Transverse colon (tissue), 4 donors: ENCODE results near the gene CAPN9. TPM values are rescaled to one million over a fixed set of nuclear protein-coding genes. Genes with fewer than 3 reads are reported as not detected.

ENCODE experiments used
- DNase-seq: peaks from one replicate; pipeline ENCODE4 v3.0.0-alpha.2; 2019
- H3K27ac ChIP-seq, 4 donors: fragments of 200-600 bp; sonication (generic); 2 replicates each; pipeline ENCODE4 v1.5.1; 2016 to 2018; ENCODE audit warnings: inconsistent platforms in 4 of 4
- H3K27me3 ChIP-seq: fragments of 200-600 bp; sonication (generic); 2 replicates; pipeline ENCODE4 v1.5.1; 2017; ENCODE audit warnings: inconsistent platforms
- H3K36me3 ChIP-seq, 4 donors: fragments of 200-600 bp; sonication (generic); 2 replicates each; pipeline ENCODE4 v1.5.1; 2017 to 2019; ENCODE audit warnings: inconsistent platforms in 4 of 4
- H3K4me1 ChIP-seq, 4 donors: fragments of 200-600 bp; sonication (generic); 2 replicates each; pipeline ENCODE4 v1.5.1; 2017 to 2020; ENCODE audit warnings: inconsistent platforms in 4 of 4
- H3K4me3 ChIP-seq, 4 donors: fragments of 200-600 bp; sonication (generic); 1 replicate in 1 of 4; 2 replicates in 3 of 4; pipeline versions ENCODE4 v1.5.1 to v1.6.1; 2017 to 2019; ENCODE audit warnings: inconsistent platforms in 4 of 4
- H3K9me3 ChIP-seq, 2 donors: fragments of 200-600 bp; sonication (generic); 2 replicates each; pipeline ENCODE4 v1.5.1; 2017 to 2019; ENCODE audit warnings: inconsistent platforms in 2 of 2
- EP300 ChIP-seq: sonication (generic); formaldehyde crosslinking; IDR thresholded peaks from one replicate; pipeline ENCODE4 v1.6.1; 2017; ENCODE audit warnings: antibody characterized with exemption, low read depth
- POLR2A ChIP-seq: fragments of 450-650 bp; IDR thresholded peaks from one replicate; pipeline ENCODE4 v1.6.1; 2016; ENCODE audit warnings: antibody characterized with exemption, mild to moderate bottlenecking, moderate library complexity
- POLR2AphosphoS5 ChIP-seq, 3 donors: sonication (generic); formaldehyde crosslinking; IDR thresholded peaks; one replicate each; pipeline ENCODE4 v1.6.1; 2016; ENCODE audit warnings: antibody characterized with exemption in 3 of 3
- WGBS, 2 donors: methylation state at CpG; one replicate each; pipeline ENCODE4 v1.1.5; 2018; ENCODE audit warnings: low coverage in 1 of 2; 5-methylcytosine and 5-hydroxymethylcytosine counted together
- in situ Hi-C, 4 donors: fragments of 200-750 bp; cut with MboI; loops; one replicate each; pipeline versions ENCODE4 v1.15.0 to v1.15.1; 2017; ENCODE audit warnings: low sequenced_read_pairs in 3 of 4, low pct_ligation_motif_present in 1 of 4, low pct_unique_long_range_greater_than_20kb in 1 of 4
- intact Hi-C: fragments of 100-400 bp; cut with DNase I; formaldehyde crosslinking; loops from one replicate; pipeline ENCODE4 v1.15.1; 2023; ENCODE audit warnings: low total_unique reads
- total RNA-seq, 4 donors: library from RNA; depleted of rRNA; stranded (reverse); fragments of >200 nt; gene quantifications; one replicate each; pipeline ENCODE4 v1.1.0, GENCODE V29; 2016
- TF ChIP-seq, protein P1 (sequence below), 5 experiments: fragments of 200-600 bp in 3 of 5; fragments of 450-650 bp in 2 of 5; sonication (generic) in 3 of 5; IDR thresholded peaks; 1 replicate in 2 of 5; 2 replicates in 3 of 5; pipeline ENCODE4 v1.5.1; 2016 to 2017; ENCODE audit warnings: antibody characterized with exemption in 5 of 5, inconsistent platforms in 3 of 5, mild to moderate bottlenecking in 2 of 5, moderate library complexity in 1 of 5

CAPN9 gene
- total RNA-seq, 4 donors from 2014 or later, result 26.3 to 59.9 (median 32.7) TPM

GRCh38 chr1:230749635-230750034 lies 2.4 kb downstream of the CAPN9 start:
- DNase-seq, result no peak
- Histone ChIP-seq H3K36me3 (no peaks in the 10 kb centered on the region), H3K9me3 (no peaks in the 10 kb centered on the region), H3K27ac (peak overlapping the region; percentile 17 to 89 (median 77)), H3K4me1 (peaks cover 2 to 37% (median 32%) of the 10 kb centered on the region in 4 donors), H3K4me3 (no peak overlapping the region), H3K27me3 (no peaks in the 10 kb centered on the region)
- in situ Hi-C loops (loop anchor here in 1 of 4 donors (25.0 kb wide), 1 partner anchor 87 kb away; no protein-coding TSS in a partner anchor), intact Hi-C loops (no loop called here)
- WGBS, 2 donors, result 73 to 78% methylated on average over 2 to 3 of the region's 3 CpGs
- TF ChIP-seq POLR2AphosphoS5 (IDR thresholded peaks at IDR 0.05) (no peak), EP300 (no peak), POLR2A (no peak)
- TF ChIP-seq, protein P1, sequence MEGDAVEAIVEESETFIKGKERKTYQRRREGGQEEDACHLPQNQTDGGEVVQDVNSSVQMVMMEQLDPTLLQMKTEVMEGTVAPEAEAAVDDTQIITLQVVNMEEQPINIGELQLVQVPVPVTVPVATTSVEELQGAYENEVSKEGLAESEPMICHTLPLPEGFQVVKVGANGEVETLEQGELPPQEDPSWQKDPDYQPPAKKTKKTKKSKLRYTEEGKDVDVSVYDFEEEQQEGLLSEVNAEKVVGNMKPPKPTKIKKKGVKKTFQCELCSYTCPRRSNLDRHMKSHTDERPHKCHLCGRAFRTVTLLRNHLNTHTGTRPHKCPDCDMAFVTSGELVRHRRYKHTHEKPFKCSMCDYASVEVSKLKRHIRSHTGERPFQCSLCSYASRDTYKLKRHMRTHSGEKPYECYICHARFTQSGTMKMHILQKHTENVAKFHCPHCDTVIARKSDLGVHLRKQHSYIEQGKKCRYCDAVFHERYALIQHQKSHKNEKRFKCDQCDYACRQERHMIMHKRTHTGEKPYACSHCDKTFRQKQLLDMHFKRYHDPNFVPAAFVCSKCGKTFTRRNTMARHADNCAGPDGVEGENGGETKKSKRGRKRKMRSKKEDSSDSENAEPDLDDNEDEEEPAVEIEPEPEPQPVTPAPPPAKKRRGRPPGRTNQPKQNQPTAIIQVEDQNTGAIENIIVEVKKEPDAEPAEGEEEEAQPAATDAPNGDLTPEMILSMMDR (IDR thresholded peaks at IDR 0.05), result no peak

GRCh38 chr1:230750576-230750975 lies 3.4 kb downstream of the CAPN9 start:
- Histone ChIP-seq H3K9me3 (no peaks in the 10 kb centered on the region), H3K27me3 (no peaks in the 10 kb centered on the region), H3K27ac (peak overlapping the region; percentile 17 to 89 (median 77)), H3K4me3 (no peak overlapping the region), H3K4me1 (peaks cover 2 to 39% (median 33%) of the 10 kb centered on the region in 4 donors), H3K36me3 (no peaks in the 10 kb centered on the region)
- DNase-seq, result peak; percentile 58
- intact Hi-C loops (no loop called here), in situ Hi-C loops (loop anchor here in 1 of 4 donors (25.0 kb wide), 1 partner anchor 88 kb away; no protein-coding TSS in a partner anchor)
- WGBS, 2 donors, result 43% methylated on average over 5 of the region's 5 CpGs; no CpG with 5 or more reads in 1 of the 2 donors
- TF ChIP-seq, protein P1 (IDR thresholded peaks at IDR 0.05), result no peak
- TF ChIP-seq POLR2A (peak; percentile 8), POLR2AphosphoS5 (IDR thresholded peaks at IDR 0.05) (peak in 2 of 3 donors; percentile 28 to 45), EP300 (no peak)

- 38% methylated on average over 6 of the region's 6 CpGs; no CpG with 5 or more reads in 1 of the 2 donors for WGBS, 2 donors
- Histone ChIP-seq H3K4me1 (peaks cover 2 to 39% (median 33%) of the 10 kb centered on the region in 4 donors), H3K9me3 (no peaks in the 10 kb centered on the region), H3K27ac (peak overlapping the region; percentile 61 to 89 (median 77)), H3K4me3 (no peak overlapping the region), H3K36me3 (no peaks in the 10 kb centered on the region), H3K27me3 (no peaks in the 10 kb centered on the region)
- TF ChIP-seq EP300, result no peak
- TF ChIP-seq, protein P1 (IDR thresholded peaks at IDR 0.05), result peak in 1 of 5 experiments; percentile 14
- in situ Hi-C loops, result loop anchor here in 1 of 4 donors (25.0 kb wide), 1 partner anchor 89 kb away; no protein-coding TSS in a partner anchor
- no peak for DNase-seq
- intact Hi-C loops, result no loop called here
Observed at GRCh38 chr1:230750986-230751625, 3.9 kb downstream of the CAPN9 start.

- intact Hi-C loops (no loop called here), in situ Hi-C loops (loop anchor here in 1 of 4 donors (25.0 kb wide), 1 partner anchor 90 kb away; no protein-coding TSS in a partner anchor)
- no peak for TF ChIP-seq EP300
- TF ChIP-seq, protein P1 (IDR thresholded peaks at IDR 0.05), result peak in 1 of 5 experiments; percentile 25
- Histone ChIP-seq H3K36me3 (no peaks in the 10 kb centered on the region), H3K4me3 (peak overlapping the region in 1 of 4 donors; percentile 10), H3K27me3 (no peaks in the 10 kb centered on the region), H3K27ac (peak overlapping the region; percentile 68 to 89 (median 77)), H3K4me1 (peaks cover 2 to 39% (median 33%) of the 10 kb centered on the region in 4 donors), H3K9me3 (no peaks in the 10 kb centered on the region)
- DNase-seq, result peak; percentile 88
- 47 to 50% methylated on average over 5 to 6 of the region's 6 CpGs for WGBS, 2 donors
Observed at GRCh38 chr1:230752407-230752806, 5.2 kb downstream of the CAPN9 start.
